T-cell (primary cell): ENCODE results near the gene TBCCD1. TPM values are rescaled to one million over a fixed set of nuclear protein-coding genes. Genes with fewer than 3 reads are reported as not detected.

Experiments
- ATAC-seq, 4 experiments: fragments of 200-7000 bp in 3 of 4; fragments of 150-1000 bp in 1 of 4; cut with Tn5 transposase; replicated peaks in 1 of 4; 1 replicate in 3 of 4; 2 replicates in 1 of 4; pipeline ENCODE4 v1.10.0; 2021; ENCODE audit warnings: moderate library complexity in 3 of 4, mild to moderate bottlenecking in 2 of 4, moderate number of reproducible peaks in 1 of 4
- CTCF ChIA-PET, 2 donors: fragments of 300-600 bp; sonication (Branson Sonifier 250); formaldehyde crosslinking; loops; one replicate each; lab custom pipeline; 2022; ENCODE audit warnings: antibody characterized with exemption in 2 of 2; lab: Charles Lee
- POLR2A ChIA-PET, 2 donors: fragments of 300-600 bp; sonication (Branson Sonifier 250); formaldehyde crosslinking; loops; one replicate each; lab custom pipeline; 2022; ENCODE audit warnings: antibody characterized with exemption in 2 of 2; lab: Charles Lee
- DNase-seq, 35 experiments: peaks; one replicate each; pipeline versions ENCODE4 v3.0.0 to v3.0.0-alpha.2; 2013 to 2023
- H3K27ac ChIP-seq: one replicate; pipeline ENCODE4 v1.5.1; 2013; ENCODE audit warnings: low read length
- H3K27me3 ChIP-seq, 2 experiments: replicated peaks in 1 of 2; 1 replicate in 1 of 2; 2 replicates in 1 of 2; pipeline versions ENCODE4 v1.6.1 to v1.7.0; 2013; ENCODE audit warnings: low read length in 1 of 2, mixed read lengths in 1 of 2; ENCODE audit not compliant: control insufficient read depth in 2 of 2, insufficient read depth in 2 of 2; ENCODE audit errors: extremely low read depth in 1 of 2
- H3K36me3 ChIP-seq, 2 donors: 1 replicate in 1 of 2; 2 replicates in 1 of 2; pipeline versions ENCODE4 v1.6.1 to v1.7.0; 2013; ENCODE audit warnings: low read length in 1 of 2; ENCODE audit not compliant: control insufficient read depth in 2 of 2, insufficient read depth in 1 of 2; ENCODE audit errors: extremely low read depth in 1 of 2
- H3K4me1 ChIP-seq, 2 experiments: 1 replicate in 1 of 2; 2 replicates in 1 of 2; pipeline versions ENCODE4 v1.6.1 to v1.7.0; 2013; ENCODE audit warnings: low read length in 2 of 2, mixed read lengths in 1 of 2; ENCODE audit not compliant: insufficient read depth in 2 of 2, control insufficient read depth in 1 of 2; ENCODE audit errors: extremely low read depth in 1 of 2
- H3K4me3 ChIP-seq, 2 donors: 1 replicate in 1 of 2; 2 replicates in 1 of 2; pipeline versions ENCODE4 v1.5.1 to v1.7.0; 2013; ENCODE audit warnings: mild to moderate bottlenecking in 2 of 2, low read length in 1 of 2, moderate library complexity in 1 of 2; ENCODE audit not compliant: control insufficient read depth in 1 of 2; ENCODE audit errors: extremely low read depth in 1 of 2
- H3K9me3 ChIP-seq: 2 replicates; pipeline ENCODE4 v1.7.0; 2013
- H3K27ac Mint-ChIP-seq, 2 donors: one replicate each; pipeline ENCODE4 v1.8.0; 2020 to 2021; ENCODE audit warnings: mild to moderate bottlenecking in 2 of 2, mixed read lengths in 2 of 2
- H3K27me3 Mint-ChIP-seq, 2 donors: one replicate each; pipeline ENCODE4 v1.8.0; 2021 to 2022; ENCODE audit warnings: mixed read lengths in 2 of 2
- H3K36me3 Mint-ChIP-seq: one replicate; pipeline ENCODE4 v1.8.0; 2021; ENCODE audit warnings: mixed read lengths
- H3K4me1 Mint-ChIP-seq, 3 donors: one replicate each; pipeline ENCODE4 v1.8.0; 2020 to 2022; ENCODE audit warnings: mixed read lengths in 3 of 3, mild to moderate bottlenecking in 1 of 3
- H3K4me3 Mint-ChIP-seq, 3 donors: one replicate each; pipeline ENCODE4 v1.8.0; 2020 to 2022; ENCODE audit warnings: mild to moderate bottlenecking in 3 of 3, mixed read lengths in 3 of 3, moderate library complexity in 3 of 3
- H3K9me3 Mint-ChIP-seq, 3 donors: one replicate each; pipeline ENCODE4 v1.8.0; 2020 to 2022; ENCODE audit warnings: mixed read lengths in 3 of 3
- WGBS: methylation state at CpG from one replicate; pipeline ENCODE4 v1.1.5; 2013; ENCODE audit warnings: missing lambda C conversion rate; ENCODE audit not compliant: insufficient coverage; 5-methylcytosine and 5-hydroxymethylcytosine counted together
- total RNA-seq, 35 experiments: library from RNA in 6 of 35; stranded (reverse) in 6 of 35; fragments of 120-200 nt in 1 of 35; gene quantifications; one replicate each; pipeline versions ENCODE4 v1.2.1 to v1.2.4 and lab custom pipeline; 2013 to 2026

TBCCD1 gene
- total RNA-seq, 5 donors from 2014 or later (not counting 1 experiment from before 2014, with no cell fraction given): 16.1 to 17.4 (median 16.5) TPM

GRCh38 chr3:186583831-186584230 lies 16.7 kb upstream of the TBCCD1 start:
- WGBS: 54% methylated on average over 2 of the region's 5 CpGs
- no peaks in the 10 kb centered on the region for H3K27me3 ChIP-seq
- peaks cover 0 to 6% (median 5%) of the 10 kb centered on the region in 3 donors for H3K4me1 Mint-ChIP-seq
- no peak overlapping the region for H3K4me3 Mint-ChIP-seq
- H3K27me3 Mint-ChIP-seq: no peaks in the 10 kb centered on the region
- H3K9me3 Mint-ChIP-seq: no peaks in the 10 kb centered on the region
- no peak overlapping the region for H3K4me3 ChIP-seq
- H3K36me3 Mint-ChIP-seq: peaks cover 58% of the 10 kb centered on the region
- H3K4me1 ChIP-seq: no peaks in the 10 kb centered on the region
- ChIA-PET CTCF (interaction anchor here in 1 of 2 donors (0.7 to 0.9 kb wide), 2 partner anchors 30 to 641 kb away, joined by 3 to 4 read pairs; no protein-coding TSS in a partner anchor), POLR2A (interaction anchor here (0.6 to 1.0 kb wide), 3 partner anchors 14 to 29 kb away, joined by 3 read pairs; no protein-coding TSS in a partner anchor)
- DNase-seq (no peak), ATAC-seq (no peak)
- H3K36me3 ChIP-seq: peaks cover 13 to 69% of the 10 kb centered on the region in 2 donors
- no peak overlapping the region for H3K27ac Mint-ChIP-seq
- H3K9me3 ChIP-seq: no peaks in the 10 kb centered on the region
- H3K27ac ChIP-seq: no peak overlapping the region

- peaks cover 69% of the 10 kb centered on the region for H3K36me3 Mint-ChIP-seq
- no peak overlapping the region for H3K4me3 ChIP-seq
- no peak overlapping the region for H3K4me3 Mint-ChIP-seq
- H3K27me3 ChIP-seq: no peaks in the 10 kb centered on the region
- H3K27ac ChIP-seq: no peak overlapping the region
- WGBS: 100% methylated on average over 1 of the region's 6 CpGs
- peaks cover 13 to 71% of the 10 kb centered on the region in 2 donors for H3K36me3 ChIP-seq
- DNase-seq (no peak), ATAC-seq (no peak)
- H3K9me3 Mint-ChIP-seq: no peaks in the 10 kb centered on the region
- H3K27me3 Mint-ChIP-seq: no peaks in the 10 kb centered on the region
- H3K9me3 ChIP-seq: no peaks in the 10 kb centered on the region
- CTCF ChIA-PET: interaction anchor here (0.6 to 1.2 kb wide), 2 partner anchors 13 to 15 kb away, joined by 5 read pairs; no protein-coding TSS in a partner anchor
- POLR2A ChIA-PET: interaction anchor here in 1 of 2 donors (1.1 kb wide), 1 partner anchor 12 kb away, joined by 4 read pairs; the partner anchor contains the start of gene DNAJB11
- H3K4me1 ChIP-seq: no peaks in the 10 kb centered on the region
- H3K4me1 Mint-ChIP-seq: no peaks in the 10 kb centered on the region
- no peak overlapping the region for H3K27ac Mint-ChIP-seq
These were observed 15.4 kb upstream of the TBCCD1 start for GRCh38 chr3:186582541-186582940.

GRCh38 chr3:186580785-186581184 lies 13.6 kb upstream of the TBCCD1 start:
- POLR2A ChIA-PET: interaction anchor here in 1 of 2 donors (0.5 kb wide), 1 partner anchor 64 kb away, joined by 3 read pairs; no protein-coding TSS in a partner anchor

GRCh38 chr3:186577521-186577920 lies 10.4 kb upstream of the TBCCD1 start:
- H3K27ac ChIP-seq: no peak overlapping the region
- ATAC-seq (no peak), DNase-seq (no peak)
- peaks cover 21 to 70% of the 10 kb centered on the region in 2 donors for H3K36me3 ChIP-seq
- POLR2A ChIA-PET: interaction anchor here (0.6 to 0.7 kb wide), 4 partner anchors 52 to 645 kb away, joined by 3 to 5 read pairs (median 4); no protein-coding TSS in a partner anchor
- Mint-ChIP-seq H3K9me3 (no peaks in the 10 kb centered on the region), H3K36me3 (peaks cover 73% of the 10 kb centered on the region), H3K4me1 (peaks cover 10 to 24% (median 21%) of the 10 kb centered on the region in 3 donors), H3K4me3 (no peak overlapping the region), H3K27ac (no peak overlapping the region), H3K27me3 (no peaks in the 10 kb centered on the region)
- no peaks in the 10 kb centered on the region for H3K4me1 ChIP-seq
- CTCF ChIA-PET: interaction anchor here in 1 of 2 donors (0.6 to 1.0 kb wide), 2 partner anchors 37 to 142 kb away, joined by 5 read pairs; no protein-coding TSS in a partner anchor
- no peaks in the 10 kb centered on the region for H3K27me3 ChIP-seq
- no CpG with 5 or more reads among the region's 2 CpGs for WGBS
- no peaks in the 10 kb centered on the region for H3K9me3 ChIP-seq
- H3K4me3 ChIP-seq: no peak overlapping the region

More at GRCh38 chr3:186580785-186581184, 13.6 kb upstream of the TBCCD1 start:
- DNase-seq: no peak
- Mint-ChIP-seq H3K36me3 (peaks cover 77% of the 10 kb centered on the region), H3K27ac (no peak overlapping the region), H3K27me3 (no peaks in the 10 kb centered on the region), H3K4me3 (no peak overlapping the region), H3K4me1 (peaks cover 0 to 8% (median 3%) of the 10 kb centered on the region in 3 donors), H3K9me3 (no peaks in the 10 kb centered on the region)
- no peak for ATAC-seq
- Histone ChIP-seq H3K9me3 (no peaks in the 10 kb centered on the region), H3K36me3 (peaks cover 13 to 79% of the 10 kb centered on the region in 2 donors), H3K4me1 (no peaks in the 10 kb centered on the region), H3K4me3 (no peak overlapping the region), H3K27me3 (no peaks in the 10 kb centered on the region), H3K27ac (no peak overlapping the region)
- WGBS: no CpG with 5 or more reads among the region's 3 CpGs
- CTCF ChIA-PET: interaction anchor here in 1 of 2 donors (0.5 kb wide), 1 partner anchor 997 kb away, joined by 3 read pairs; no protein-coding TSS in a partner anchor

GRCh38 chr3:186571644-186572013 lies 4.5 kb upstream of the TBCCD1 start:
- peaks cover 22 to 27% of the 10 kb centered on the region in 2 experiments for H3K4me1 ChIP-seq
- Mint-ChIP-seq H3K27ac (peak overlapping the region; percentile 72 to 98), H3K4me3 (peak overlapping the region; percentile 88 to 92 (median 90)), H3K4me1 (peaks cover 51 to 62% (median 61%) of the 10 kb centered on the region in 3 donors), H3K36me3 (peaks cover 33% of the 10 kb centered on the region), H3K9me3 (no peaks in the 10 kb centered on the region), H3K27me3 (no peaks in the 10 kb centered on the region)
- no peak for DNase-seq
- CTCF ChIA-PET: interaction anchor here in 1 of 2 donors (1.4 to 2.8 kb wide), 3 partner anchors 31 to 628 kb away, joined by 5 to 42 read pairs (median 5); no protein-coding TSS in a partner anchor
- POLR2A ChIA-PET: interaction anchor here in 1 of 2 donors (0.9 kb wide), 1 partner anchor 19 kb away, joined by 3 read pairs; no protein-coding TSS in a partner anchor
- no peak for ATAC-seq
- peaks cover 15 to 29% of the 10 kb centered on the region in 2 donors for H3K36me3 ChIP-seq
- H3K9me3 ChIP-seq: no peaks in the 10 kb centered on the region
- WGBS: no CpG with 5 or more reads among the region's 2 CpGs
- H3K4me3 ChIP-seq: peak overlapping the region; percentile 77 to 88
- H3K27me3 ChIP-seq: no peaks in the 10 kb centered on the region
- H3K27ac ChIP-seq: no peak overlapping the region

- Mint-ChIP-seq H3K27me3 (no peaks in the 10 kb centered on the region), H3K36me3 (peaks cover 29% of the 10 kb centered on the region), H3K27ac (peak overlapping the region; percentile 72 to 98), H3K4me3 (peak overlapping the region; percentile 88 to 92 (median 90)), H3K9me3 (no peaks in the 10 kb centered on the region), H3K4me1 (peaks cover 56 to 65% (median 63%) of the 10 kb centered on the region in 3 donors)
- H3K9me3 ChIP-seq: no peaks in the 10 kb centered on the region
- no peak for ATAC-seq
- H3K4me1 ChIP-seq: peaks cover 25 to 33% of the 10 kb centered on the region in 2 experiments
- no peak for DNase-seq
- ChIA-PET CTCF (interaction anchor here in 1 of 2 donors (0.6 to 2.8 kb wide), 9 partner anchors 30 to 633 kb away, joined by 3 to 42 read pairs (median 5); partner anchors contain the start of genes ETV5, RPL39L and TRA2B), POLR2A (interaction anchor here (0.7 to 1.5 kb wide), 13 partner anchors 8 to 985 kb away, joined by 3 to 22 read pairs (median 4); partner anchors contain the start of genes EIF4A2 (in 2 of the 2), SENP2 (in 1 of the 2) and TRA2B (in 1 of the 2))
- H3K27me3 ChIP-seq: no peaks in the 10 kb centered on the region
- H3K4me3 ChIP-seq: peak overlapping the region; percentile 77 to 88
- WGBS: 2% methylated on average over 16 of the region's 21 CpGs
- H3K36me3 ChIP-seq: peaks cover 13 to 24% of the 10 kb centered on the region in 2 donors
- peak overlapping the region; percentile 78 for H3K27ac ChIP-seq
These were observed 4.0 kb upstream of the TBCCD1 start for GRCh38 chr3:186570941-186571643.
